ENCODE measurements around the gene LRRC18.

LRRC18 gene

DNA sequence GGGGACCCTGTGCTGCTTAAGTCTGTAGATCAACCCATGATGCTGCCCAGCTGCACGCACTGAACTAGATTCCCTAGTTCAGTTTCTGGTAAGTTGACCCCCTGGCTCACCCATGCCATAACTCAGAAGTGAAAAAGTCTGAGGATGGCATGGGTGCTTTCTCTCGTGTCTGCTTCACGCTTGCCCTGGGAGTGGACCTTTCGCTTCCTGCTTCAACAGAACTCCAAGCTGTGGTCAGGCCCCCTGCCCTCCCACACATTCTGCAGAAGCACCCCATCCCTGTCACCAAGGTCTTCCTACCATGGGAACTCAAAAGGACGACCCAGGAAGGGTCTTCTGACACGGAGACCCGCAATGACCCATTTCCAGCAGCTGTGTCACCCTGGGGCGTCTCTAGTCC is 39.9 kb downstream of the LRRC18 start:
- H3K27me3 ChIP-seq (ENCODE audit: control insufficient read depth in 1 of 2, insufficient read depth in 2 of 2, low read length in 2 of 2), result no peaks in the 10 kb centered on the region
- no peaks in the 10 kb centered on the region for H3K4me1 ChIP-seq (ENCODE audit: control insufficient read depth in 1 of 2, insufficient read depth in 2 of 2, low read length in 2 of 2)
- no peaks in the 10 kb centered on the region for H3K9me3 ChIP-seq (ENCODE audit: control insufficient read depth in 1 of 2, low read length in 2 of 2)
- H3K9ac ChIP-seq (ENCODE audit: low read depth in 1 of 2, low read length in 2 of 2), result no peak overlapping the region
- no peak overlapping the region for H3K27ac ChIP-seq (ENCODE audit: low read depth, low read length)
- no peaks in the 10 kb centered on the region for H3K36me3 ChIP-seq (ENCODE audit: control insufficient read depth in 1 of 2, insufficient read depth in 2 of 2, low read length in 2 of 2)
- no peak overlapping the region for H3K4me3 ChIP-seq (ENCODE audit: low read depth in 1 of 2, low read length in 2 of 2)

DNA sequence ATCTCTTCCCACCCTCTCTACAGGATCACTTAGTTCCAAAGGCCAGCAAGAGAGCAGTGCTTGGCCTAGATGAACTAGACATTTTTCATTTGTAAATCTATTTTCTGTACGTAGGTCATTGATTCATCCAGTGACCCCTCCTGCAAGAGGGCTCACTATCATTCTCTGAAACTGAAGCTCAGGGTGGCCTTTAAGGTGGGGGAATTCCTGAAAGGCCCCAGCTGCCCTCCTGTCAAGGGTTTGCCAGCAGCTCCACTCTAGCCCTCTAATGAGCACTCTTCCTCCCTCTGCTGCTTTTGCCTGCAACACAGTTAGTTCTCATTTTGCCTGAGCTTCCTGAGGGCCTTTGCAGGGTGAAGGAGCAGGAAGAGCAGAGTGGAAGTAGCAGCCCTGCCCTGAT is 41.2 kb downstream of the LRRC18 start:
- no peak overlapping the region for H3K4me3 ChIP-seq (ENCODE audit: low read depth in 1 of 2, low read length in 2 of 2)
- H3K27ac ChIP-seq (ENCODE audit: low read depth, low read length), result no peak overlapping the region
- H3K9me3 ChIP-seq (ENCODE audit: control insufficient read depth in 1 of 2, low read length in 2 of 2), result no peaks in the 10 kb centered on the region
- no peak overlapping the region for H3K9ac ChIP-seq (ENCODE audit: low read depth in 1 of 2, low read length in 2 of 2)
- no peaks in the 10 kb centered on the region for H3K4me1 ChIP-seq (ENCODE audit: control insufficient read depth in 1 of 2, insufficient read depth in 2 of 2, low read length in 2 of 2)
- no peaks in the 10 kb centered on the region for H3K27me3 ChIP-seq (ENCODE audit: control insufficient read depth in 1 of 2, insufficient read depth in 2 of 2, low read length in 2 of 2)
- no peaks in the 10 kb centered on the region for H3K36me3 ChIP-seq (ENCODE audit: control insufficient read depth in 1 of 2, insufficient read depth in 2 of 2, low read length in 2 of 2)

DNA sequence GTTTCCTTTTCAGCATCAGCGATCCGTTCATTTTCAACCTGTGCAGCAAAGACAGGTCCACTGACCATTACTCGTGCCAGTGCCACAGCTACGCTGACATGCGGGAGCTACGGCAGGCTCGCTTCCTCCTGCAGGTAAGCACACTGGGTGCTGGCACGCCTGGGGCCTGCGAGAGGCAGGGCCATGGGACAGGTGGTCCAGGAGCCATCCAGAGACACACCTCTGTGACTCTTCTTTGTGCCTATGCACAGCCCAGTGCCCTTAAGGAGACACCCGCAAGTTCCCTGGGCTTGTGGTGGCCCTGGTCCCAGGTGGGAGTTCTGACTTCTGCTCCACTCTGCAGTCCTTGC is 42.2 kb downstream of the LRRC18 start:
- no peaks in the 10 kb centered on the region for H3K4me1 ChIP-seq (ENCODE audit: control insufficient read depth in 1 of 2, insufficient read depth in 2 of 2, low read length in 2 of 2)
- H3K9me3 ChIP-seq (ENCODE audit: control insufficient read depth in 1 of 2, low read length in 2 of 2), result no peaks in the 10 kb centered on the region
- H3K36me3 ChIP-seq (ENCODE audit: control insufficient read depth in 1 of 2, insufficient read depth in 2 of 2, low read length in 2 of 2), result no peaks in the 10 kb centered on the region
- no peaks in the 10 kb centered on the region for H3K27me3 ChIP-seq (ENCODE audit: control insufficient read depth in 1 of 2, insufficient read depth in 2 of 2, low read length in 2 of 2)
- H3K4me3 ChIP-seq (ENCODE audit: low read depth in 1 of 2, low read length in 2 of 2), result no peak overlapping the region
- H3K27ac ChIP-seq (ENCODE audit: low read depth, low read length), result no peak overlapping the region
- no peak overlapping the region for H3K9ac ChIP-seq (ENCODE audit: low read depth in 1 of 2, low read length in 2 of 2)

DNA sequence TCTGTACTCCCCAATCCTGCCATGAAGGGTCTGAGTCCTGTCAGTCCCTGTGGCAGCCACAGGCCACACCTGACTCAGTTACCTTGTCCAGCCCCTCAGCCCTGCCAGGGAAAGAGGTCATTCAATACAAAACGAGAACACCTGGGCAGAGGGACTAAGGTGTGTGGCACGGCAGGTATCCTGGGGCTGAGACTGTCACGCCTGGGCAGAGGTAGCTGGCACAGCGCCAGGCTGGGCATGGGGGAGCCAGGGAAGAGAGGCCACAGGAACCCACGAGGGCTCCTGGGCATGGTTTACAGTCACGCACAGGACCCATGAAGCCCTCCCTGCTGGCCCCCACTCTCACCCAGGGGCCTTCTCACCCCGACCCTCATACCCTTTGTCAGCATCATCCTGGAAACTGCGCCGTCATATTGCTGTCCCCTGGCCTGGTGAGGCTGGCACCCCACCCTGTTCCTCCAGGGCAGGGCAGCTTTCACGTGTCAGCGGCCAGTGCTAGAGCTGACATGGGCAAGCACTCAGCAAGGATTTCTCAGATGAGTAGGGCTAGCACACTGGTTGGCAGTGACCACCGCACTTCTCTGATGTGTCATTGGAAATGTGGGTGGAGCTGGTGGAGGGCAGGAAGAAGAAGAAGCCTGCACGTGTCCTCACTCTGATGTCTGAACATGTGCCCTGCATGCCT is 42.7 kb downstream of the LRRC18 start:
- no peaks in the 10 kb centered on the region for H3K36me3 ChIP-seq (ENCODE audit: control insufficient read depth in 1 of 2, insufficient read depth in 2 of 2, low read length in 2 of 2)
- no peaks in the 10 kb centered on the region for H3K27me3 ChIP-seq (ENCODE audit: control insufficient read depth in 1 of 2, insufficient read depth in 2 of 2, low read length in 2 of 2)
- H3K9ac ChIP-seq (ENCODE audit: low read depth in 1 of 2, low read length in 2 of 2), result no peak overlapping the region
- H3K9me3 ChIP-seq (ENCODE audit: control insufficient read depth in 1 of 2, low read length in 2 of 2), result no peaks in the 10 kb centered on the region
- H3K4me3 ChIP-seq (ENCODE audit: low read depth in 1 of 2, low read length in 2 of 2), result no peak overlapping the region
- no peaks in the 10 kb centered on the region for H3K4me1 ChIP-seq (ENCODE audit: control insufficient read depth in 1 of 2, insufficient read depth in 2 of 2, low read length in 2 of 2)
- no peak overlapping the region for H3K27ac ChIP-seq (ENCODE audit: low read depth, low read length)

DNA sequence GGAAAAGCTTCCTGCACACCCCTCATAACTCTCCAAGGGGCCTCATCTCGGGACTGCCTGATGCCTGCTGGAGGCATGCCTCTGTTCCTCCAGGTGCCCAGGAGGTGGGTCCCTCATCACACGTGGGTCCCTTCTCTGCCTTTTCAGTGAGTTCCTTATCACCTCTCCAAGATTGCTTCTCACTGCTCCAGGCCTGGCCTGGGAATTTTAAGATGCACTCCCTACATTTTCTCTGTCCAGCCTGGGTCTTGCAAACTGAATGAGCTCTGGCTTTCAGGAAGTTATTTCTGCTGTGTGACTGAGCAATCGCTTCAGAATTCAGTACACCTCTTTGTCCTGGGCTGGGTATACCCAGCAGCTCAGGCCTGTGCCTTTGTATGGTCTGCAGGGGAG is 43.8 kb downstream of the LRRC18 start:
- Histone ChIP-seq H3K4me3 (ENCODE audit: low read depth in 1 of 2, low read length in 2 of 2) (no peak overlapping the region), H3K9me3 (ENCODE audit: control insufficient read depth in 1 of 2, low read length in 2 of 2) (no peaks in the 10 kb centered on the region), H3K36me3 (ENCODE audit: control insufficient read depth in 1 of 2, insufficient read depth in 2 of 2, low read length in 2 of 2) (no peaks in the 10 kb centered on the region), H3K9ac (ENCODE audit: low read depth in 1 of 2, low read length in 2 of 2) (no peak overlapping the region), H3K27ac (ENCODE audit: low read depth, low read length) (no peak overlapping the region), H3K4me1 (ENCODE audit: control insufficient read depth in 1 of 2, insufficient read depth in 2 of 2, low read length in 2 of 2) (no peaks in the 10 kb centered on the region), H3K27me3 (ENCODE audit: control insufficient read depth in 1 of 2, insufficient read depth in 2 of 2, low read length in 2 of 2) (no peaks in the 10 kb centered on the region)

DNA sequence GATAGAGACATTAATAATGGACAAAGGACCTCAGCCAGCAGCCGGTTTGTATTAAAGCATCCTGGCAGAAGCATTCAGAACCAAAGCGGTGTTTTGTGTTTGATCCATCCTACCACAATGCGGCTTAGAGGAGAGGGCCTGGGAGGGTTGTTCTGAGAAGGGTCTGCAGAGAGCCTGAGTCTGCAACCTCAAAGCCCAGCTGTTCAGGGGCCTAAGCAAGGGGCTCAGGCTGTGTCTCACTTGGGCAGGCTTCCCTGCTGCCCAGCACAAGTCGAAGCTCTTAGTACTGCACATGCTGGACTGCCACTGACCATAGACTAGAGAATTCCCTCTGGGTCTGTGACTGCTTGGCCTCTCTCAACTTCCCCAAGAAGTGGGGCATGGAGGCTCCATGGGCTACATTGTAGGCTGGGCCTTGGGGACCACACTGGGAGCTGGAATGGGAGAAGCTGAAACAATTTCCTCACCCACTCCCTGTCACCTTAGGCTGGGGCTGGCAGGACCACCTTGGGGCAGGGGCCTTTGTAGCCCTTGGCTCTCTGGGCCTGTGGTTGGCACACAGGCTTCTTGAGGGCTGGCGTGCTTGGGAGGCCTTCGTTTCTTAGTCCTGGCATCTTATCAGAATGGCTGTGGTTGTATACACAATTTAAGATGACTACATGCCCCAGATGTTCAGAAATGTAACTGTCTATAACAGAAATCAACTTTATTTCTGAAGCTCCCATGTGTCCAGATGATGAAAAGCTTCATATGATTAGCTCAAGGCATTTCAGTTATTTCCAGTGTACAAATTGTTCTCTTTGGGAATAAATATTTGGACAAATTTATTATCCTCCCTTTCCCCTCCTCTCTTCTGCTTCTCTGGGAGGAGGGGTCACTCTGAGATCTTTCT is 44.5 kb downstream of the LRRC18 start:
- Histone ChIP-seq H3K36me3 (ENCODE audit: control insufficient read depth in 1 of 2, insufficient read depth in 2 of 2, low read length in 2 of 2) (no peaks in the 10 kb centered on the region), H3K9ac (ENCODE audit: low read depth in 1 of 2, low read length in 2 of 2) (no peak overlapping the region), H3K27me3 (ENCODE audit: control insufficient read depth in 1 of 2, insufficient read depth in 2 of 2, low read length in 2 of 2) (no peaks in the 10 kb centered on the region), H3K4me3 (ENCODE audit: low read depth in 1 of 2, low read length in 2 of 2) (no peak overlapping the region), H3K27ac (ENCODE audit: low read depth, low read length) (no peak overlapping the region), H3K4me1 (ENCODE audit: control insufficient read depth in 1 of 2, insufficient read depth in 2 of 2, low read length in 2 of 2) (no peaks in the 10 kb centered on the region), H3K9me3 (ENCODE audit: control insufficient read depth in 1 of 2, low read length in 2 of 2) (no peaks in the 10 kb centered on the region)

DNA sequence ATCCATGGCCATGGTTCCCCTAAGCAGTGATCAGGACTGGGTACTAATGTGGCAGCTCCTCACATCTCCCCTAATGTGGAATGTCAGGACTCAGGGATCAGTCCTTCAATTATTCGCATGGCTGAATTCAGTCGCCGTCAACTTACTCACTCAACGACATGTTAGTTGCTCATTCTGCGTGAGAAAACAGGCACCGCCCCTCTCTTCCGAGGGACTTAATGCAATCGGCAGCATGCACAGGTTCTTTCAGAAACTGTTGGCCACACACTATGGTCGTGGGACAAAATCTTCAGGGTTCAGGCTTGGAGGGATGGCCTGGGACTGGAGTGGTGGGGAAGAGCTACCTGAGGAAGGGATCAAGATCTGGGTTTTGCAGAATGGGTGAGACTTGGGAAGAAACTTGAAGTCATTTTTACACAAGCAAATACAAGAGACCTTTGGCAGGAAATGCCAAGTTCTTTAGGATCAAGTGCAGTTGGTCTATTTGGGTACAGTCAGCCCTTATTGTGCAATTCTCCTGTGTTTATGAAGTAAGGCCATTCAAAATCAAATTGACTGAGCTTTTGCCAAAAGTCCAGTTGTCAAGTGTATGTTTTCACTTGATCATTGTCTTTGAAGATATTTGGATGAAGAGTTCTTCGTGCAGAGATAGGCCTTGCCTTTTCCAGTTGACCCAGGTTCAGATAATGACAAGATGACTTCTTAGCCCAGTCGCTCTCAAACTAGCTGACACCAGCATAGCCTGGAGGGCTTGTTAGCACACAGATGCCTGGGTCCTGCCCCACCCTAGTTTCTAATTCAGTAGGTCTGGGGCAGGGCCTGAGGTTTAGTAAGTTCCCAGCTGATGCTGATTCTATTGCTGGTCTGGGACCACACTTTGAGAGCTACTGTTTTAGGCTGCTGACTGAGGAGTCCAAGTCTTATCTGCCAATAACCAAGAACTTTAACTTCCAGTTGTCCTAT is 48.5 kb downstream of the LRRC18 start:
- Histone ChIP-seq H3K4me3 (ENCODE audit: low read depth in 1 of 2, low read length in 2 of 2) (no peak overlapping the region), H3K27ac (ENCODE audit: low read depth, low read length) (no peak overlapping the region), H3K4me1 (ENCODE audit: control insufficient read depth in 1 of 2, insufficient read depth in 2 of 2, low read length in 2 of 2) (no peaks in the 10 kb centered on the region), H3K9ac (ENCODE audit: low read depth in 1 of 2, low read length in 2 of 2) (no peak overlapping the region), H3K9me3 (ENCODE audit: control insufficient read depth in 1 of 2, low read length in 2 of 2) (no peaks in the 10 kb centered on the region), H3K36me3 (ENCODE audit: control insufficient read depth in 1 of 2, insufficient read depth in 2 of 2, low read length in 2 of 2) (no peaks in the 10 kb centered on the region), H3K27me3 (ENCODE audit: control insufficient read depth in 1 of 2, insufficient read depth in 2 of 2, low read length in 2 of 2) (no peaks in the 10 kb centered on the region)

DNA sequence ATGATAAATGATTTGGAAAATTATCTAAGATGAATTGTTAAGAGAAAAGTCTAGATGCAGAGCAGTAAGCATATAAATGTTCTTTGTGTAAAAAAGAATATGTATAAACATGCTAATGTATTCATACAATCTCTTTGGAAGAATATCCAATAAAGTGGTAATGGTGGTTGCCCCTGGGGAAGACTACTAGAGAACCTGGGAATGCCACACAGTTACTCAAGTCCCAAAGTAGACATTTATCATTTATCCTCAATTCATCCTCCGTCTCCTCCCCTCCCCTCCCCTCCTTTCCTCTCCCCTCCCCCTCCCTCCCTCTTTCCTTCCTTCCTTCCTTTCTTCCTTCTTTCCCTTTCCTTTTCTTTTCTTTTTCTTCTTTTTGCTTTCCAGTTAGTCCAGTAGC is 51.7 kb downstream of the LRRC18 start:
- Histone ChIP-seq H3K9ac (ENCODE audit: low read depth in 1 of 2, low read length in 2 of 2) (no peak overlapping the region), H3K4me3 (ENCODE audit: low read depth in 1 of 2, low read length in 2 of 2) (no peak overlapping the region), H3K36me3 (ENCODE audit: control insufficient read depth in 1 of 2, insufficient read depth in 2 of 2, low read length in 2 of 2) (no peaks in the 10 kb centered on the region), H3K27ac (ENCODE audit: low read depth, low read length) (no peak overlapping the region), H3K9me3 (ENCODE audit: control insufficient read depth in 1 of 2, low read length in 2 of 2) (no peaks in the 10 kb centered on the region), H3K4me1 (ENCODE audit: control insufficient read depth in 1 of 2, insufficient read depth in 2 of 2, low read length in 2 of 2) (no peaks in the 10 kb centered on the region), H3K27me3 (ENCODE audit: control insufficient read depth in 1 of 2, insufficient read depth in 2 of 2, low read length in 2 of 2) (no peaks in the 10 kb centered on the region)

DNA sequence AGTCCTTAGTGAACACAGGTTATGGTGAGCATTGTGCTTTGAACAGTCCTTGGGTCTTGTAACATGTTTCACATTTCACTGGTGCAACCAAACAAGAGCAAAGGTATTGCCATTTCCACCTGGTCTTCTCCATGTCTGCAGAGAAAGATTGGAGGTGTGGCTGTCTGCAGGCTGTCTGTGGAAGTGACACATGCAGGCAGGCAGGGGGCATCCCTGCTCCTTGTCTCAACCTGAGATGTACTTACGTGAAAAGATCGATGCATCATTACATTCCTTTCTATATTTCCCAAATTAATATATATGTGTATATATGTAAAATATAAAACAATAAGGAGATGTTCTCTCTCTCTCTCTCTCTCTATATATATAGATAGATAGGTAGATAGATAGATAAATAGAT is 54.3 kb downstream of the LRRC18 start:
- Histone ChIP-seq H3K27ac (ENCODE audit: low read depth, low read length) (no peak overlapping the region), H3K4me3 (ENCODE audit: low read depth in 1 of 2, low read length in 2 of 2) (no peak overlapping the region), H3K9me3 (ENCODE audit: control insufficient read depth in 1 of 2, low read length in 2 of 2) (no peaks in the 10 kb centered on the region), H3K27me3 (ENCODE audit: control insufficient read depth in 1 of 2, insufficient read depth in 2 of 2, low read length in 2 of 2) (no peaks in the 10 kb centered on the region), H3K36me3 (ENCODE audit: control insufficient read depth in 1 of 2, insufficient read depth in 2 of 2, low read length in 2 of 2) (no peaks in the 10 kb centered on the region), H3K9ac (ENCODE audit: low read depth in 1 of 2, low read length in 2 of 2) (no peak overlapping the region), H3K4me1 (ENCODE audit: control insufficient read depth in 1 of 2, insufficient read depth in 2 of 2, low read length in 2 of 2) (no peaks in the 10 kb centered on the region)

All from duodenal mucosa (tissue), 2 donors.